Nephron progenitor cell (in vitro differentiated cells): Measurements from ENCODE around the gene EEA1.

Experiments used
- DNase-seq: peaks from one replicate; pipeline ENCODE4 v3.0.0; 2021
- H3K27ac Mint-ChIP-seq: 2 replicates; pipeline ENCODE4 v1.8.0; 2021; ENCODE audit warnings: mild to moderate bottlenecking, moderate library complexity, mixed read lengths
- H3K27me3 Mint-ChIP-seq: 2 replicates; pipeline ENCODE4 v1.8.0; 2021; ENCODE audit warnings: mild to moderate bottlenecking, low read depth, mixed read lengths; ENCODE audit not compliant: poor library complexity
- H3K36me3 Mint-ChIP-seq: 2 replicates; pipeline ENCODE4 v1.8.0; 2021; ENCODE audit warnings: low read depth, mixed read lengths
- H3K4me1 Mint-ChIP-seq: 2 replicates; pipeline ENCODE4 v1.8.0; 2021; ENCODE audit warnings: mixed read lengths
- H3K4me3 Mint-ChIP-seq: 2 replicates; pipeline ENCODE4 v1.8.0; 2021; ENCODE audit warnings: mild to moderate bottlenecking, moderate library complexity, mixed read lengths
- H3K9me3 Mint-ChIP-seq: 2 replicates; pipeline ENCODE4 v1.8.0; 2021; ENCODE audit warnings: mild to moderate bottlenecking, moderate library complexity, mixed read lengths
- TF ChIP-seq, protein P1 (sequence below): fragments of 200-600 bp; sonication (generic); IDR thresholded peaks from 2 replicates; pipeline ENCODE4 v1.5.0; 2021; ENCODE audit warnings: antibody characterized with exemption

EEA1 gene

DNA sequence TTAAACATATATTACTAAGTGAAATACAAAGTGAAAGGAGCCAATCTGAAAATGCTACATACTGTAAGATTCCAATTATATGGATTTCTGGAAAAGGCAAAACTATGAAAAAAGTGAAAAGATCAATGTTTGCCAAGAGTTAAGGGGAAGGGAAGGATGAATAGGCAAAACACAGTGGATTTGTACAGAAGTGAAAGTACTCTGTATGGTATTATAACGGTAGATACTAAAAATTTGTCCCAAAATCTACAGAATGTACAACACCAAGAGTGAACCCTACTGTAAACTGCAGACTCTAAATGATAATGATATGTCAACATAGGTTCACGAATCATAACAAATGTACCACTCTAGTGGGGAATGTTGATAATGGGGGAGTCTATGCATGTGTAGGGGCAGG, 17.8 kb downstream of the EEA1 start:
- H3K4me3 Mint-ChIP-seq, result no peak overlapping the region
- H3K27me3 Mint-ChIP-seq, result no peaks in the 10 kb centered on the region
- peaks cover 49% of the 10 kb centered on the region for H3K36me3 Mint-ChIP-seq
- no peak for DNase-seq
- H3K4me1 Mint-ChIP-seq, result no peaks in the 10 kb centered on the region
- H3K9me3 Mint-ChIP-seq, result peaks cover 58% of the 10 kb centered on the region
- TF ChIP-seq, protein P1, sequence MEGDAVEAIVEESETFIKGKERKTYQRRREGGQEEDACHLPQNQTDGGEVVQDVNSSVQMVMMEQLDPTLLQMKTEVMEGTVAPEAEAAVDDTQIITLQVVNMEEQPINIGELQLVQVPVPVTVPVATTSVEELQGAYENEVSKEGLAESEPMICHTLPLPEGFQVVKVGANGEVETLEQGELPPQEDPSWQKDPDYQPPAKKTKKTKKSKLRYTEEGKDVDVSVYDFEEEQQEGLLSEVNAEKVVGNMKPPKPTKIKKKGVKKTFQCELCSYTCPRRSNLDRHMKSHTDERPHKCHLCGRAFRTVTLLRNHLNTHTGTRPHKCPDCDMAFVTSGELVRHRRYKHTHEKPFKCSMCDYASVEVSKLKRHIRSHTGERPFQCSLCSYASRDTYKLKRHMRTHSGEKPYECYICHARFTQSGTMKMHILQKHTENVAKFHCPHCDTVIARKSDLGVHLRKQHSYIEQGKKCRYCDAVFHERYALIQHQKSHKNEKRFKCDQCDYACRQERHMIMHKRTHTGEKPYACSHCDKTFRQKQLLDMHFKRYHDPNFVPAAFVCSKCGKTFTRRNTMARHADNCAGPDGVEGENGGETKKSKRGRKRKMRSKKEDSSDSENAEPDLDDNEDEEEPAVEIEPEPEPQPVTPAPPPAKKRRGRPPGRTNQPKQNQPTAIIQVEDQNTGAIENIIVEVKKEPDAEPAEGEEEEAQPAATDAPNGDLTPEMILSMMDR, result no peak
- no peak overlapping the region for H3K27ac Mint-ChIP-seq

DNA sequence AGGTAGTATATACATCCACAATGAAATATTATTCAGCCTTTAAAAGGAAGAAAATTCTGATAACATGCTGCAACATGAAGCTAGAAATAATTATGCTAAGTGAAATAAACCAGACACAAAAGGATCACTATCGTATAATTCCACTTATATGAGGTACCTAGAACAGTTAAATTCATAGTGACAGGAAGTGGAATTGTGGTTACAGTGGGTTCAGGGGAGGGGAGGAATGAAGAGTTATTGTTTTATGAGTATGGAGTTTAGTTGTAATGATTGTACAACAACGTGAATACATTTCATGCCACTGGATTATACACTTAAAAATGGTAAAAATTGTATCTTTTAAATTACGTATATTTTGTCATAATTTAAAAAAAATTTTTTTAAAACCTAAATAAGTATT, 21.0 kb downstream of the EEA1 start:
- H3K4me3 Mint-ChIP-seq, result no peak overlapping the region
- no peak for DNase-seq
- H3K27me3 Mint-ChIP-seq, result no peaks in the 10 kb centered on the region
- no peak overlapping the region for H3K27ac Mint-ChIP-seq
- H3K36me3 Mint-ChIP-seq, result peaks cover 51% of the 10 kb centered on the region
- H3K4me1 Mint-ChIP-seq, result no peaks in the 10 kb centered on the region
- TF ChIP-seq, protein P1, result no peak
- peaks cover 59% of the 10 kb centered on the region for H3K9me3 Mint-ChIP-seq

DNA sequence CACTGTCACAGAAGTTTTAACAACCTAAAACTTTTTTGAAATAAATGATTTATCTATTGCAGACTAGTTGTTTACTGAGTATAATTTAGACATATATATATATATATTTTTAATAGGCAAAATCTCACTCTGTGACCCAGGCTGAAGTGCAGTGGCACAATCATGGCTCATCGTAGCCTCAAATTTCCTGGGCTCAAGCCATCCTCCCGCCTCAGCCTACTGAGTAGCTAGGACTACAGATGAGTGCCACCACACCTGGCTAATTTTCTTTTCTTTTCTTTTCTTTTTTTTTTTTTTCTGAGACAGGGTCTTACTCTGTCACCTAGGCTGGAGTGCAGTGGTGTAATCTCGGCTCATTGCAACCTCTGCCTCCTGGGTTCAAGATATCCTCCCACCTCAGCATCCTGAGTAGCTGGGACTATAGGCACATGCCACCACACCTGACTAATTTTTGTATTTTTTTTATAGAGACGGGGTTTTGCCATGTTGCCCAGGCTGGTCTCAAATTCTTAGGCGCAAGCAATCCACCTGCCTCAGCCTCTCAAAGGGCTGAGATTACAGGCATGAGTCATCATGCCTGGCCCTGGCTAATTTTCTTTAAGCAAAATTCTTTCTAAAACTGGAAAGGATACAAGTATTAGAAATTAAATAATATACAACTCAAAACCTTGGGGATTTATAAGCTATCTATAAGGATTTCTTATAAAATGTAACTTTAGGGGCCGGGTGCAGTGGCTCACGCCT, 23.1 kb downstream of the EEA1 start:
- Mint-ChIP-seq H3K27ac (no peak overlapping the region), H3K36me3 (peaks cover 51% of the 10 kb centered on the region), H3K27me3 (no peaks in the 10 kb centered on the region), H3K9me3 (peaks cover 54% of the 10 kb centered on the region), H3K4me1 (no peaks in the 10 kb centered on the region), H3K4me3 (no peak overlapping the region)
- TF ChIP-seq, protein P1, result no peak
- DNase-seq, result no peak

DNA sequence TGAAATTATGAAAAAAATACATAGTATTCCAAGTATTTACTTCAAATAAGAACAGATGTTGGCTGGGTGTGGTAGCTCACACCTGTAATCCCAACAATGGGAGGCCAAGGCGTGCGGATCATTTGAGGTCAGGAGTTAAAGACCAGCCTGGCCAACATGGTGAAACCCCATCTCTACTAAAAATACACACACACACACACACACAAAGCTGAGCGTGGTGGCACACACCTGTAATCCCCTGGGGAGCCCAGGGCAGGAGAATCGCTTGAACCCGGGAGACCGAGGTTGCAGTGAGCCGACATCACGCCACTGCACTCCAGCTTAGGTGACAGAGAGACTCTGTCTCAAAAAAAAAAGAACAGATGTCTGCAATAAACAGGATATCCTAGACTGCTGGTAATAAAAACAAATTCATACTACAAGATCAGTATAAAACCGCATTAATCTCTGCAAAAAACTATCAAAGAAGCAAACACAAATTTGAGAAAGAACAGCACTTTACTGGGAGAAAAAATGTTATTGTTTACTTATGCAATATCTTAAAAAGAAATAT, 23.8 kb downstream of the EEA1 start:
- Mint-ChIP-seq H3K4me3 (no peak overlapping the region), H3K27ac (no peak overlapping the region), H3K4me1 (no peaks in the 10 kb centered on the region), H3K36me3 (peaks cover 50% of the 10 kb centered on the region), H3K9me3 (peaks cover 49% of the 10 kb centered on the region), H3K27me3 (no peaks in the 10 kb centered on the region)
- TF ChIP-seq, protein P1, result no peak
- no peak for DNase-seq

DNA sequence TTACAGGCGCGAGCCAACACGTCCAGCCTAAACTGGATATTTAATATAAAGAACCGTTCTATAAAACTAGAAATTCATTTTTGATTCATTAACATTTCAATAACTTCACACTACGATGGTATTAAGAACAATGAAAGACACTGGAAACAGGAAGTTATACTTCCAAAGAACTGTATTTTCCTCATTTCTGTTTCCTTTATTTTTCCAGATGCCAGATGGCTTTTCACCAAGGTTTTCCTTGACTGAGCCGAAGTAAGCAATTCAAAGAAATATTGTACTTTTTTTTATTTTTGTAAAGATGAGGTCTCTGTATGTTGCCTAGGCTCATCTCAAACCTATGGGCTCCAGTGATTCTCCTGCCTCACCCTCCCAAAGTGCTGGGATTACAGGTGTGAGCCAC, 28.2 kb downstream of the EEA1 start:
- peaks cover 14% of the 10 kb centered on the region for H3K4me1 Mint-ChIP-seq
- H3K27me3 Mint-ChIP-seq, result no peaks in the 10 kb centered on the region
- peaks cover 46% of the 10 kb centered on the region for H3K36me3 Mint-ChIP-seq
- no peak for DNase-seq
- H3K27ac Mint-ChIP-seq, result no peak overlapping the region
- TF ChIP-seq, protein P1, result no peak
- H3K9me3 Mint-ChIP-seq, result peaks cover 30% of the 10 kb centered on the region
- H3K4me3 Mint-ChIP-seq, result no peak overlapping the region
